Fibroblast of lung (primary cell): ENCODE results near the gene PDE3A. TPM values are rescaled to one million over a fixed set of nuclear protein-coding genes. Genes with fewer than 3 reads are reported as not detected.

Experiments used
- DNase-seq, 2 donors: peaks; one replicate each; pipeline versions ENCODE4 v3.0.0 to v3.0.0-alpha.2; 2010; ENCODE audit warnings: low read depth in 2 of 2
- H2AFZ ChIP-seq: 2 replicates; pipeline ENCODE4 v1.5.1; 2012; ENCODE audit warnings: low read length, control low read depth, inconsistent platforms
- H3K27ac ChIP-seq: 2 replicates; pipeline ENCODE4 v1.5.1; 2011; ENCODE audit warnings: low read length, control low read depth; ENCODE audit not compliant: insufficient read depth
- H3K27me3 ChIP-seq: 2 replicates; pipeline ENCODE4 v1.5.1; 2011; ENCODE audit warnings: mild to moderate bottlenecking, low read length; ENCODE audit not compliant: control insufficient read depth, insufficient read depth
- H3K36me3 ChIP-seq: 2 replicates; pipeline ENCODE4 v1.5.1; 2011; ENCODE audit warnings: low read length; ENCODE audit not compliant: control insufficient read depth, insufficient read depth
- H3K4me1 ChIP-seq: 2 replicates; pipeline ENCODE4 v1.5.1; 2011; ENCODE audit warnings: low read length; ENCODE audit not compliant: control insufficient read depth, insufficient read depth; ENCODE audit errors: extremely low read depth
- H3K4me2 ChIP-seq: 2 replicates; pipeline ENCODE4 v1.5.1; 2011; ENCODE audit warnings: low read length, control low read depth; ENCODE audit not compliant: insufficient read depth; ENCODE audit errors: extremely low read depth
- H3K4me3 ChIP-seq, 4 experiments: fragments of 200-600 bp in 1 of 4; sonication (generic) in 1 of 4; replicated peaks in 1 of 4; 2 replicates each; pipeline ENCODE4 v1.5.1; 2011 to 2016; ENCODE audit warnings: low read length in 4 of 4, low read depth in 3 of 4, mild to moderate bottlenecking in 3 of 4, control low read depth in 2 of 4, inconsistent platforms in 1 of 4, mixed read lengths in 1 of 4; ENCODE audit not compliant: insufficient read depth in 1 of 4; ENCODE audit errors: control extremely low read depth in 1 of 4
- H3K79me2 ChIP-seq: 2 replicates; pipeline ENCODE4 v1.5.1; 2012; ENCODE audit warnings: mild to moderate bottlenecking, low read length, inconsistent platforms; ENCODE audit not compliant: control insufficient read depth, insufficient read depth
- H3K9ac ChIP-seq: 2 replicates; pipeline ENCODE4 v1.5.1; 2011; ENCODE audit warnings: mild to moderate bottlenecking, low read length, control low read depth; ENCODE audit not compliant: insufficient read depth
- H3K9me3 ChIP-seq: 2 replicates; pipeline ENCODE4 v1.5.1; 2012; ENCODE audit warnings: low read depth, low read length; ENCODE audit not compliant: control insufficient read depth, insufficient read depth
- H4K20me1 ChIP-seq: 2 replicates; pipeline ENCODE4 v1.5.1; 2011; ENCODE audit warnings: low read length; ENCODE audit not compliant: control insufficient read depth, insufficient read depth; ENCODE audit errors: extremely low read depth
- CTCF ChIP-seq, 2 donors: IDR thresholded peaks in 1 of 2; conservative IDR thresholded peaks in 1 of 2; 1 replicate in 1 of 2; 2 replicates in 1 of 2; pipeline ENCODE4 v1.5.1; 2011 to 2012; ENCODE audit warnings: low read length in 2 of 2, control low read depth in 1 of 2, inconsistent platforms in 1 of 2, low read depth in 1 of 2, mild to moderate bottlenecking in 1 of 2
- EZH2 ChIP-seq: IDR thresholded peaks from 2 replicates; pipeline ENCODE4 v1.5.1; 2012; ENCODE audit warnings: low read length, control low read depth, mild to moderate bottlenecking; ENCODE audit errors: missing control alignments
- polyA plus RNA-seq, 2 donors: library from polyadenylated mRNA; depleted of rRNA in 1 of 2; stranded (reverse) in 1 of 2; unstranded in 1 of 2; fragments of >200 nt; gene quantifications; 2 replicates each; pipeline ENCODE4 v1.2.1, GENCODE V29; 2011 to 2012; ENCODE audit warnings: missing spikeins in 1 of 2
- total RNA-seq: library from RNA; depleted of rRNA; stranded (reverse); fragments of >200 nt; gene quantifications from 2 replicates; pipeline ENCODE4 v1.2.1, GENCODE V29; 2014

PDE3A gene
- total and polyA plus RNA-seq, 2 donors (not counting 1 experiment from before 2014, with no cell fraction given), result 0.17 to 2.7 TPM

DNA sequence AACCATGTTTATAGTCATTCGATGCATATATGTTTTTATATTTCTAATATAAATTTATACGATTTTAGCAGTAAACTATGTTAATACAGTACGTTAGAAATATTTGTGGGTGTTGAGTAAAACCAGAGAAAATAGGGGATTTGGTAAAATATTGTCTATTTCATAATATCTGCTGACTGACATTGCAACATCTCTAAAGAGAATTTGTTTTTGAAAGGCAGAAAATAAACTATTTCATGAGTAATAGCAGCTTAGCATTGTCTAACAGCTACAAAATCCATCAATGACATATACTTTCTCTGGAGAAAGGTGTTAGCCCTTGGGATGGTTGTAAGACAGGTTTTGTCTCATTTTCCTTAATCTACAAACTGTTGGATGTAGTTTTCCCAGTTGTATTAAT lies 144.9 kb downstream of the PDE3A start:
- no peaks in the 10 kb centered on the region for H3K79me2 ChIP-seq
- H2AFZ ChIP-seq, result no peak overlapping the region
- H3K27me3 ChIP-seq, result no peaks in the 10 kb centered on the region

DNA sequence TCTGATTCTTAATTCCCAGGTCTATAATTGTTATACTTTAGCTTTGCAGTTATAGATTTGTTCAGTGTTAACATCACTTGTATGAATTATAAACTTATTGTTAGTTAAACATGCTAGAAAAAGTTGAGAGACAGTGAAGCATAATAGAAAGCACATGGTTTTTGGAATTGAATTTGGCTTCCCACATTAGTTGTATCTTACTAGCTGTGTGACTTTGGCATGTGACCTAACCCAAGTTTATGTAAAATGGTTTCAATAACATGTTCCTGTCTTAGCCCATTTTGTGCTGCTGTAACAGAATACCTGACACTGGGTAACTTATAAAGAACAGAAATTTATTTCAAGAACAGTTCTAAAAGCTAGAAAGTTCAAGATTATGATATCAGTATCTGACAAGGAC lies 146.3 kb downstream of the PDE3A start:
- no peak for DNase-seq

More for the DNA sequence above, 144.9 kb downstream of the PDE3A start:
- H3K27ac ChIP-seq, result no peak overlapping the region
- peak in 1 of 2 donors; percentile 28 for DNase-seq
- TF ChIP-seq EZH2 (no peak), CTCF (conservative IDR thresholded peaks at IDR 0.05 in 1 of 2, IDR thresholded peaks at IDR 0.05 in 1 of 2; ENCODE audit: low read depth in 1 of 2, low read length in 2 of 2) (no peak)
- H3K4me3 ChIP-seq, result no peak overlapping the region
- no peaks in the 10 kb centered on the region for H3K4me1 ChIP-seq
- no peaks in the 10 kb centered on the region for H3K36me3 ChIP-seq
- H3K9me3 ChIP-seq, result no peaks in the 10 kb centered on the region
- H3K9ac ChIP-seq, result no peak overlapping the region
- no peaks in the 10 kb centered on the region for H4K20me1 ChIP-seq
- H3K4me2 ChIP-seq, result no peak overlapping the region

GRCh38 chr12:20520532-20520931 lies 152.2 kb downstream of the PDE3A start:
- H3K36me3 ChIP-seq, result no peaks in the 10 kb centered on the region
- no peak overlapping the region for H3K9ac ChIP-seq
- H3K27me3 ChIP-seq, result no peaks in the 10 kb centered on the region
- no peaks in the 10 kb centered on the region for H4K20me1 ChIP-seq
- DNase-seq, result no peak
- H3K4me2 ChIP-seq, result no peak overlapping the region
- no peak overlapping the region for H3K4me3 ChIP-seq
- no peak for TF ChIP-seq EZH2
- H3K4me1 ChIP-seq, result no peaks in the 10 kb centered on the region
- H3K79me2 ChIP-seq, result no peaks in the 10 kb centered on the region
- no peaks in the 10 kb centered on the region for H3K9me3 ChIP-seq
- no peak overlapping the region for H3K27ac ChIP-seq
- no peak overlapping the region for H2AFZ ChIP-seq

More for the DNA sequence above, 146.3 kb downstream of the PDE3A start:
- H3K9me3 ChIP-seq, result no peaks in the 10 kb centered on the region
- TF ChIP-seq EZH2, result no peak
- no peak for TF ChIP-seq CTCF (conservative IDR thresholded peaks at IDR 0.05 in 1 of 2, IDR thresholded peaks at IDR 0.05 in 1 of 2; ENCODE audit: low read depth in 1 of 2, low read length in 2 of 2)
- H3K79me2 ChIP-seq, result no peaks in the 10 kb centered on the region
- no peaks in the 10 kb centered on the region for H4K20me1 ChIP-seq
- no peaks in the 10 kb centered on the region for H3K36me3 ChIP-seq
- H3K4me3 ChIP-seq, result no peak overlapping the region
- H3K27ac ChIP-seq, result no peak overlapping the region
- H3K4me2 ChIP-seq, result no peak overlapping the region
- no peaks in the 10 kb centered on the region for H3K4me1 ChIP-seq
- no peak overlapping the region for H2AFZ ChIP-seq
- H3K9ac ChIP-seq, result no peak overlapping the region
- H3K27me3 ChIP-seq, result no peaks in the 10 kb centered on the region
